Activated effector memory CD4-positive, alpha-beta T cell treated with anti-CD3 and anti-CD28 coated beads, Interleukin-2, amount 50 U/mL, for 16 hours (primary cell): ENCODE measurements around the gene DHX57.
"Not testable (repeated sequence)": the region's sequence is repeated elsewhere in the genome, so short reads cannot be mapped to it uniquely, and the experiment has no call there.

Experiments used
- DNase-seq: peaks from one replicate; pipeline ENCODE4 v3.0.0-alpha.2; 2020

The DHX57 gene

DNA sequence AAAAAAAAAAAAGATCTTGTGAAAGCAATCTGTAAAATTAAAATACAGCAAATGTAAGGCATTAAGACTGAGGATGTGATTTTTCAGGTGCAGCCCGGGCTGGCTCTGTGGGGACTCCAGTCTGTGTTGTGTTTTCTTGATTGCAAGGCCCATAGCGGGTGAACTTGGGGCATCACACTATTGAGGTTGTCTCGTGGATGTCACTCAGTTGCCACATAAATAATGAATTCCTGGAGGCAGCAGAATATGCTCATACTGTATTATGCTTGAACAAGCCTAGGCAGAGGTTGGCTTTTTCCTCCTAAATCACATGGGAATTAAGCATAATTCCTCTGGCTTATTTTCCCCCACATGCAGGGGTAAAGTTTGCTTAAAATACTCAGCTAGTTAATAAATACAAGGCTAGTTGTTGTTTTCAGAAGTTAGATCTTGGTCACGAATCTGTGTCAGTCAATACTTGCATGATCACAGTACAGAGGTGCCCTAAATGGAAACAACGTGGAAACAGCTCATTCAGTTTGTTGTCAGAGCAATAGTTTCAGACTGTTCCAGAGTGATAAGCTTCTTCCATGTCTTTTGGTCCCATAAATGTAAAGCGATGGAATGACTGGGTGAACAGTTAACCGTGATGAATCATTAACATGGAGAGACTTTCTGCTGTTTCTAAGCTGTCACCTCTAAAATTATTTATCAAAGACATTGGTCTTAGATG lies 81.3 kb downstream of the DHX57 start:
- no peak for DNase-seq

GRCh38 chr2:38793511-38793910 lies 82.2 kb downstream of the DHX57 start:
- no peak for DNase-seq

DNA sequence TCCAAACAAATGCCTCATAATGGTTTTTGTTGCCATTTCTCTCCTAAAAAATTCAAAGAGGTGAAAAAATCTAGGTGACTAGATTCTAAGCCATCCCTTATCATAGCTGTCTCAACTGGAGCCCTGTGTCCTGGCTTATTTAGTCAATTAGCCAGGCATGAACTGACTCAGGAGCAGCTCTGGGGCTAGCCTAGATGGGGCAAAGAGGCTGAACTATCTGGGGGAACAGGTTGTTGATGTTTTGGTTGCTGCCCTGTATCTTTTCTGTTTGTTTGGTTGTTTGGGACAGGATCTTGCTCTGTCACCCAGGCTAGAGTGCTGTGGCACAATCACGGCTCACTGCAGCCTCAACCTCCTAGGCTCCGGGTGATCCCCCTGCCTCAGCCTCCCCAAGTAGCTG lies 83.0 kb downstream of the DHX57 start:
- no peak for DNase-seq

- DNase-seq = not testable (repeated sequence)
These were observed 83.4 kb downstream of the DHX57 start for GRCh38 chr2:38792321-38792720.

DNA sequence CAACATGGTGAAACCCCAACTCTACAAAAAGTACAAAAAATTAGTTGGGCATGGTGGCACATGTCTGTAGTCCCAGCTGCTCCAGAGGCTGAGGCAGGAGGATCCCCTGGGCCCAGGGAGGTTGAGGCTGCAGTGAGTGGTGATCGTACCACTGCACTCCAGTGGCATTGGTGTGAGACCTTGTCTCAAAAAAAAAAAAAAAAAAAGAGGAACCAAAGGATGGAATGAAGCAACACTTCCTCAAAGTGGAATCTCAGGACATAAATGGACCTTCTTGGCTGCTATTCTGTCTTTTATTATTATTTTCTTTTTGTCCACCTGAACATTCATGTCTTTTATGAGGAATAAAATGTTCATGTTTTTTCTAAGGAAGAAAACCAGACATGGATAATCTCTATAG lies 84.0 kb downstream of the DHX57 start:
- no peak for DNase-seq

DNA sequence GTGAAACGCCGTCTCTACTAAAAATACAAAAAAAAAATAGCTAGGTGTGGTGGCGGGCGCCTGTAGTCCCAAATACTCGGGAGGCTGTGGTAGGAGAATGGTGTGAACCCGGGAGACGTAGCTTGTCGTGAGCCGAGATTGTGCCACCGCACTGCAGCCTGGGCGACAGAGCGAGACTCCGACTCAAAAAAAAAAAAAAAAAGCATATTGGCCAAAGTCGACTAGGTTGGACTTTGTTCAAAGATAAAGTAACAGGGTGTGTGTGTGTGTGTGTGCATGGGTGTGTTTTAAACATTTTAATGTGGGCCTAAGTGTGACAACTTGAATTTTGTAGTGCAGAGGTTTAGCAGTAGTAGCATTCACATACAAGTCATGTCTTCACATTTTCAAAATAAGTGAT lies 86.0 kb downstream of the DHX57 start:
- DNase-seq = no peak

DNA sequence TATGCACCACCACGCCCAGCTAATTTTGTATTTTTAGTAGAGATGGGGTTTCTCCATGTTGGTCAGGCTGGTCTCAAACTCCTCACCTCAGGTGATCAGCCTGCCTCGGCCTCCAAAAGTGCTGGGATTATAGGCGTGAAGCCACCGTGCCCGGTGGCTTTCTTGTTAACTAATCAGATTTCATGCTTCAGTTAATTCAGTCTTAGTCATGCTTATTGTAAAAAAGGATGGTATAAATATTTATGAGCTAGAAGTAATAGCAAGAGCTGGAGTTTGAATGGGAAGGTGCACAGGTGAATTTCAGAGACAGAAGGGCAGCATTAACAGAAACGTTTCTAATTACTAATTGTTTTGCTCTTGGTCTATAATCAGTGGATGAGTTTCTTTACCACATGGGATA lies 87.4 kb downstream of the DHX57 start:
- DNase-seq = no peak

- no peak for DNase-seq
These were observed 92.1 kb downstream of the DHX57 start for GRCh38 chr2:38783586-38783985.

DNA sequence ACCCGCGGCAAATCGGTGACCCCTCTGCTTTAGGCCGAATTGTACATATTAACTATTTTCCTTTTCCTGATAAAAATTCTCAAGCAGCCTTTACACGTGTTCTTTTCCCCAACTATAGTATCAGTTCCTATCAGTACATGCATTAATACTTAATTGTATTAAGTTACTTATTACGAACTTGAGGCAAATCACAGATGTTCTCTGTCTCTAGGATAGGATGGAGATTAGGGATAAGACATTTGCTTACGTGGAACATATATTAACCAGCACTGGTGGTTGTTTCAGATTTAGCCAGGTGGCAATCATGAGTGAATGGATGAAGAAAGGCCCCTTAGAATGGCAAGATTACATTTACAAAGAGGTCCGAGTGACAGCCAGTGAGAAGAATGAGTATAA lies 97.0 kb downstream of the DHX57 start:
- no peak for DNase-seq

- no peak for DNase-seq
These were observed 99.2 kb downstream of the DHX57 start for GRCh38 chr2:38776531-38776930.

DNA sequence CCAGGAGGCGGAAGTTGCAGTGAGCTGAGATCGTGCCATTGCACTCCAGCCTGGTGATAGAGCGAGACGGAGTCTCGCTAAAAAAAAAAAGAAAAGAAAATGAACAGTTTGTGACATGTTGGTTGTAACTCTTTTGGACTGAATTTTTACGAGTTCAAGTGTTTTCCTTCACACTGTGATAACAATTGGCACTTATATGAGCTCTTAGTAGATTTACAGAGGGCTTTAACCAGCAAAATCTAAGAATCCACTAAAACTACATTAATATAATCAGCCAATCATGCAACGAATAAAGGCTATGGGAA lies 99.9 kb downstream of the DHX57 start:
- no peak for DNase-seq

- DNase-seq = no peak
These were observed 100.4 kb downstream of the DHX57 start for GRCh38 chr2:38775097-38775920.

- no peak for DNase-seq
These were observed 104.1 kb downstream of the DHX57 start for GRCh38 chr2:38771632-38772031.

DNA sequence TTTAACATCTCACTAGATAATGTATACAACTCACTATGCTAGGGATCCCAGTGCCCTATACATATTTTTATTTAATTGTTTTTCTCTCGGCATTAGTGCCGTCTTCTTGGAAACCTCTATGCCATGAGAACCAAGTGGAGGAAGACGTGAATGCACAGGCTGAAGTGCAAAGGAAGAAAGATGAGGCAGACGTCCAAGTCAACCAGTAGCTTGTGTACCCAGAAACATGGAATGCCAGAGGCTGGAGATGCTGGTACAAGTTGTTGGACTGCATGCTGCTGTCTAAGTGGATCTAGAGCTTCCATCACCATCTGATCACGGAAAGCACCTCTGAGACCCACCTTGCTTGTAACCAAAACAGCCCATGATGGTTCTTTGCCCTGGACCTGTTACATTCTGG lies 110.2 kb downstream of the DHX57 start:
- no peak for DNase-seq

DNA sequence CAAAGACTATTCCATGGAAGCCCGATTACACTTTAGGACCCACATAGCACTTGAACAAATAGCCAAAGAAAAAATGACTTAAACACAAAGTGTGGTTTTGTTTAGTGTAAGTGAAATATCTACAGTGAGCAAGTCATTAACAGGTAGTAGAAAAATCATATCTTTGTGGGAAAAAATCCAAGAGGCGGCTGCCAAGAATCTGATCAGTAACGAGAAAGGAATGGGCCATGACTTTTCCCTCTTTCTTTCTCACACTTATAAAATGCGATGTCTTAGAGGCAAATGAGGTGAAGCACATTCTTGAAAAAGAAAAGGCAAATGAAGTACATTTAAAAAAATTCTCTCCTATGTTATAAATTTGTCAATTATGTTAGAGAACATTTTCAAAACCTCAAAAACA lies 110.6 kb downstream of the DHX57 start:
- no peak for DNase-seq

DNA sequence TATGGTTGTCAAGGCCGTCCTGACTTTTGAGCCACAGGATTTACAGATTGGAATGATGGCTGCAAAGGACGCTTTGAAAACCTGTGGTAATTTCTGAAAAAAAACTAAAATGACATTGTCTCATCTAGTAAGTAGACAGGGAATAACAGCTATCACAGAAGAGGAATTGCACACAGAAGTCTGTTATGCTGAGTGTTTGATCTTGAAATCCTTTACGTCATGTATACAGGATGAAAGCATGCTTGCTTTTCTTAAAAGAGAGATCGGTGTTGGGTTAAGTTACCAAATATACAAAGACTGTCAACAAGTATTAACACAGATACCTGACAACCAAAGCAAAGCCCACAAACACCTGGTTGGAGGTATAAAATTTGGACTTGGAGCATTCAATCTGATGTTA lies 112.0 kb downstream of the DHX57 start:
- no peak for DNase-seq

DNA sequence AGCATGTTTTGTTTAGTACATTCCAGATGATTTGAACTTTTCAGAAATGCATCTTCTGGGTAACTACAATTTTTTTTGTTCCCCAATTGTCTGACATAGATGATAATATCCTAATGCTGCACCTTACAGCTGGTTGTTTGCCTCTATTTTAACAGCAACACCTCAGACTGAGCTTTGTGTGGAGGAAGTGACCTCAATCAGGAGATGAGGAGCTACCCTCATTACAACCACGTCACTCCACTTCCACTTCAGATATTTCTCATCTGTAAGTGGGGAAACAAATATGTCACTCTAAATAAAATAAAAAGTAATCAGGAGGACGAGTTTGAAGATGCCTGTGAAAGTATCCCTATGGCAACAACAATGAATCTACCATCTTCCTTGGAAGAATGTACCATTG lies 112.5 kb downstream of the DHX57 start:
- DNase-seq = no peak

- DNase-seq = not testable (repeated sequence)
These were observed 119.8 kb downstream of the DHX57 start for GRCh38 chr2:38755891-38756290.

DNA sequence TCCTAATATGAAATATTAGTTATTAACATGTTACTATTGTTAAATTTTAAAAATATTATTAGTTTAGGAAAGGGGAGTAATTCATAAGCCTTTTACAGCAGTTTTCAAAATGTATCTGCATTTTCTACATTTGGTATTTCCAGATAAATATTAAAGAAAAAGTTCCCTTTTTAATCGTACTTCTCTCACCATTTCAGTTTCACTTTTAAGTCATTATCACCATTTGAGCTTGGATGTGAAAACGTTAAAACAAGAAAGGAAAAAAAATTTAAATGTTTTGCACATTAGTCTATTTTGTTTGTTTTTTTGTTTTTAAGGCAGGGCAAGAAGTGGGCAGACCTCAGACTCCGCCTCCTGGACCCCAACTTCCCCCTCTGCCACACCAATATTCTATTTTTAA lies 121.2 kb downstream of the DHX57 start:
- DNase-seq = no peak

DNA sequence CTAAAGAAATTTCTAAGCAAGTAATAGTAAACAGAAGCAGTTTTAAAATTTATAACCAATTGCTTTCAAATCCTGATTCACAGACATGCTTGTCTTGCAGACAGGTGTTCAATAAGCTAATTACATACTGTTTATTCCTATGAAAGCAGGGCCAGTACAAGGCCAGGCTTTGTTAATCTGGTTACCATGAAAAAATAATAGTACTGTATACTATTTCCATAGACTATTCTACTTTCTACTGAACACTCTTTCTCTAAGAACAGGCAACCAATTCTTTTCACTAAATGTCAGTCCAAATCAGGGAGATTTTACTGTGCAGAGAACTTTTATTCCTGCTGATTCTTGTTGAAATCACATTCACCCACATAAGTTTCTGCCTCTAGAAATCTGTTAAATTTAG lies 121.7 kb downstream of the DHX57 start:
- DNase-seq = no peak

DNA sequence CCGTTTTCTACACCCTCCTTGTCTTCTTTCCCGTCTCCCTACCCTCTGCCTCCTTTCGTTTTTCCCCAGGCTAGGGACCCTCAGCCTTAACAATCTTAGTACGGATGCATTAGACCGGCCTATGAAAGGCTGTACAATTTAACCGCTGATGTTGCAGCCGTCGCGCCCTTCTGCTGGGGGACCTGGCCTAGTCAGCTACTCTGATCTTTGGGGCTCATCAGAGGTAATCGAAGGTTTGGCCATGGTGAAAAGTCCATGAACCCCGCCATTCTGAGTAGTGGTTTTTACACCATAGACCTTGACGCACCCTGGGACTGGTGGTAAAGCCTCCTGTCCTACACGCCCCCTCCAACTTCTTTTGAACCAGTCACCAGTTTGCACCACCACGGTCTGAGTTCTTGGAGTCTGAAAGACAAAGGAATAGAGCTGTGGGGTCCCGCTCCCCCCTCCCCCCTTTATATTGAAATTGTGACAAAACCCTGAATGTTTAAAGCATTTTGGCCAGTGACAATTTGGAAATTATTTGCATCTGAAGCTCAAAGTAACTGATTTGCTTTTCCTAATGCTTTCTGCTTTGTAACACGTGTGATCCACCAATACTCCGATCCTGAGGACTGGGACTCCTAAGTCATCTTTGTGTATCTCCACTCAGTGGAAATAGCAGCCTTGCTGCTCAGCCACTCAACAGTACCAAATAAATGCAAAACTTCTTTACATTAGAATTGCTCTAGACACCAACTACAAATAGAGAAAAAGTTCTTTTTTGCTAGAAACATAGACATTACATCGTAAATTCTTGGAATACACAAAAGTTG lies 123.9 kb downstream of the DHX57 start:
- DNase-seq = no peak

DNA sequence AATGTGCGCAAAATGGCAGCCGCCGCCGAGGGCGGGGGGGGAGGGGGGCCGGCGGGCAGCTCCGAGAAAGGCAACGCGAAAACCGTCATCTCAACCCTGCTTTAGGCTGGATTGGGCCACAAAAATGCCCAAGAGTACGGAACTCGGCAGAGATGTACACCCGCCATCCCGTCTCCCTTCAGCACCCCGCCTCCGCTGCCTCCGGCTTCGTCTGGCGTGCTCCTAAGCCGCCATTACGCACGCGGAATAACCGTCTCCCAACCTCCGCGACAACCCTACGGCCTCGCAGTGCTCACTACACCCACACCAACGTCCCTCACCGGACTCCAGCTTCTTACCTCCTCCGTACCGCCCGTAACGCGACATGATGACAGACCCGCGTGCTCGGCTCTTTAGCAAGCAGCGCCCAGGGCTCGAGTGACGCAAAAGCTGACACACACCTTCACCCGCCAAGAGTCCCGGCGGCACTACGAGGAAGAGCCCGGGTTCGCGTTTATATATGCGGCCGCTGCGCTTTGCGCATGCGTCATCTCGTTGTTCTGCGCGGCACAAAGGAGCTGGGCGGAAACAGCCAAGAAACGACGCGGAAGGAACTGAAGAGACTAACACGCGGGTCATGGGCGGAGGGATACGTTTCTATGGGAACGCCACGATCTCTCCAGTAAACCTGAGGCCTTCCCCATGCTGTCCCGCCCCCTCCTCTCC lies 124.7 kb downstream of the DHX57 start, which contains the start of gene SRSF7:
Gene SRSF7 (minus strand): TSS at position 471 of the 705 bp plus-strand sequence. CDS start 105 bp downstream, at position 366.
- DNase-seq = peak; percentile 99
